Astrocyte (in vitro differentiated cells and primary cell): ENCODE measurements around the gene SCT.

Experiments used
- CTCF ChIP-seq: IDR thresholded peaks from 2 replicates; pipeline ENCODE4 v1.5.1; 2011; ENCODE audit warnings: low read depth, mild to moderate bottlenecking, inconsistent platforms, low read length, moderate library complexity; ENCODE audit not compliant: insufficient read depth
- EZH2 ChIP-seq: IDR thresholded peaks from 2 replicates; pipeline ENCODE4 v1.6.1; 2012; ENCODE audit warnings: mild to moderate bottlenecking, low read length, inconsistent platforms; ENCODE audit not compliant: insufficient read depth

- TF ChIP-seq CTCF (no peak), EZH2 (peak; percentile 76)
These were observed 10.9 kb upstream of the SCT start for GRCh38 chr11:637593-638521.
